ENCODE data around the gene EML2.

EML2 gene

DNA sequence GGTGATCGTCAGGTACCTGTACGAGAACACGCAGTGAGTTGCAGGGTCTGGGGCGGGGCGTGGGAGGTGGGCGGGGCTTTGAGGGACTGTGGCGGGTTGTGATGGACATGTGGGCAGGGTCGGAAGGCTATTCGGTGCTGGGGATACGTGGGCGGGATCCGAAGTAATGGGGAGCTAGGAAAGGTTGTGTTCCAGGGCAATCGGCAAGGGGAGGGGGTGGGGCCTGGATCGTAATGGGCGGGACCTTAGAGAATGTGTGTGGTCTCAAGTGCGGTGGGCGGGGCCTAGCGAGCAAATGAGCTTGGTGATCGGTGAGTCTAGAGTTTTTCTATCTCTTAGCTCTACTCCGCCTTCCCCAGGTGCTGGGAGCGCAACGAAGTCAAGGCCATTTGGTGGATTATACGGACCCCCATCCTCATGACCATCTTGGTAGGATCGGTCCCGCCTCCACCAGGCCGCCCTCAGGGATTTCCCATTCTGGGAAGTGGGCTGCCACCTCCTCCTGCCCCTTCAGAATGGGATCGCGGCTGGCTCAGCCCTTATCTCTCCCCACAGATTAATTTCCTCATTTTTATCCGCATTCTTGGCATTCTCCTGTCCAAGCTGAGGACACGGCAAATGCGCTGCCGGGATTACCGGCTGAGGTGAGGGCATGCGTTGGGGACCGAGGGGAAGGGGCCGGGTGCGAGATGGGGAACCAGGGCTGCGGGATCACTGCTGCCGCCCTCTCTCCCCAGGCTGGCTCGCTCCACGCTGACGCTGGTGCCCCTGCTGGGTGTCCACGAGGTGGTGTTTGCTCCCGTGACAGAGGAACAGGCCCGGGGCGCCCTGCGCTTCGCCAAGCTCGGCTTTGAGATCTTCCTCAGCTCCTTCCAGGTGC, 38.4 kb upstream of the EML2 start:
- Histone ChIP-seq H3K4me3 (ENCODE audit: low read length) (peak overlapping the region; percentile 70), H3K27me3 (ENCODE audit: control insufficient read depth, low read length) (no peaks in the 10 kb centered on the region), H4K20me1 (ENCODE audit: control insufficient read depth, insufficient read depth, low read depth, low read length) (no peaks in the 10 kb centered on the region), H3K27ac (ENCODE audit: low read depth, low read length) (no peak overlapping the region), H3K79me2 (ENCODE audit: control insufficient read depth, low read length) (no peaks in the 10 kb centered on the region), H3K4me2 (ENCODE audit: low read length) (peak overlapping the region; percentile 84), H3F3A (ENCODE audit: control insufficient read depth, insufficient read depth) (peaks cover 6% of the 10 kb centered on the region; the same call in 1 of the 2 replicates), H3K9me2 (replicated peaks; ENCODE audit: control insufficient read depth, low read length) (no peaks in the 10 kb centered on the region), H3K4me1 (ENCODE audit: control insufficient read depth, low read length) (peaks cover 27% of the 10 kb centered on the region), H3K36me3 (ENCODE audit: control insufficient read depth, low read length) (no peaks in the 10 kb centered on the region), H3K9me3 (ENCODE audit: control insufficient read depth, insufficient read depth, low read length) (no peaks in the 10 kb centered on the region)
- no peak for TF ChIP-seq EZH2phosphoT487 (IDR thresholded peaks at IDR 0.05; ENCODE audit: borderline replicate concordance, low read length)
- TF ChIP-seq, protein P1, sequence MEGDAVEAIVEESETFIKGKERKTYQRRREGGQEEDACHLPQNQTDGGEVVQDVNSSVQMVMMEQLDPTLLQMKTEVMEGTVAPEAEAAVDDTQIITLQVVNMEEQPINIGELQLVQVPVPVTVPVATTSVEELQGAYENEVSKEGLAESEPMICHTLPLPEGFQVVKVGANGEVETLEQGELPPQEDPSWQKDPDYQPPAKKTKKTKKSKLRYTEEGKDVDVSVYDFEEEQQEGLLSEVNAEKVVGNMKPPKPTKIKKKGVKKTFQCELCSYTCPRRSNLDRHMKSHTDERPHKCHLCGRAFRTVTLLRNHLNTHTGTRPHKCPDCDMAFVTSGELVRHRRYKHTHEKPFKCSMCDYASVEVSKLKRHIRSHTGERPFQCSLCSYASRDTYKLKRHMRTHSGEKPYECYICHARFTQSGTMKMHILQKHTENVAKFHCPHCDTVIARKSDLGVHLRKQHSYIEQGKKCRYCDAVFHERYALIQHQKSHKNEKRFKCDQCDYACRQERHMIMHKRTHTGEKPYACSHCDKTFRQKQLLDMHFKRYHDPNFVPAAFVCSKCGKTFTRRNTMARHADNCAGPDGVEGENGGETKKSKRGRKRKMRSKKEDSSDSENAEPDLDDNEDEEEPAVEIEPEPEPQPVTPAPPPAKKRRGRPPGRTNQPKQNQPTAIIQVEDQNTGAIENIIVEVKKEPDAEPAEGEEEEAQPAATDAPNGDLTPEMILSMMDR (IDR thresholded peaks at IDR 0.05; ENCODE audit: low read depth, low read length, poor library complexity, severe bottlenecking): no peak

- Histone ChIP-seq H3K27ac (ENCODE audit: low read depth, low read length) (no peak overlapping the region), H3K9me3 (ENCODE audit: control insufficient read depth, insufficient read depth, low read length) (no peaks in the 10 kb centered on the region), H3K4me3 (ENCODE audit: low read length) (peak overlapping the region; percentile 70), H3K4me2 (ENCODE audit: low read length) (peak overlapping the region; percentile 84), H3K36me3 (ENCODE audit: control insufficient read depth, low read length) (no peaks in the 10 kb centered on the region), H3F3A (ENCODE audit: control insufficient read depth, insufficient read depth) (peaks cover 2% of the 10 kb centered on the region; the same call in 1 of the 2 replicates), H4K20me1 (ENCODE audit: control insufficient read depth, insufficient read depth, low read depth, low read length) (no peaks in the 10 kb centered on the region), H3K27me3 (ENCODE audit: control insufficient read depth, low read length) (no peaks in the 10 kb centered on the region), H3K4me1 (ENCODE audit: control insufficient read depth, low read length) (peaks cover 24% of the 10 kb centered on the region), H3K79me2 (ENCODE audit: control insufficient read depth, low read length) (no peaks in the 10 kb centered on the region), H3K9me2 (replicated peaks; ENCODE audit: control insufficient read depth, low read length) (no peaks in the 10 kb centered on the region)
- TF ChIP-seq, protein P1 (IDR thresholded peaks at IDR 0.05; ENCODE audit: low read depth, low read length, poor library complexity, severe bottlenecking): no peak
- no peak for TF ChIP-seq EZH2phosphoT487 (IDR thresholded peaks at IDR 0.05; ENCODE audit: borderline replicate concordance, low read length)
Measured at GRCh38 chr19:45676851-45677263, 37.7 kb upstream of the EML2 start.

DNA sequence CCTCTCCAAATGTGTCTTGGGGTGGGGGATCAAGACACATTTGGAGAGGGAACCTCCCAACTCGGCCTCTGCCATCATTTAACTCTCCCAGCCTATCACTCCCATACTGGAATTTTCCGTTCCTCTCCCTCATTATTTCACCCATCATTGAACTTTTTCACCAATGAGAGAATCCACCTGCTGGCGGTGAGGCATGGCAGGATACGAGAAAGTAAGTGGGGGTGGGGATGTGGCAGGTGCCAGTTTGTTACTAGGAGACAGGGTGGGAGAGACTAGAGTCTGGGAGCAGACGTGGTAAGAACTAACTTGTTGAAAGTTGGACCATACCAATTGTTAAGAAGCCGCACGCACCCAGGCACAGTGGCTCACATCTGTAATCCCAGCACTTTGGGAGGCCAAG, 35.7 kb upstream of the EML2 start:
- H3K27me3 ChIP-seq (ENCODE audit: control insufficient read depth, low read length): no peaks in the 10 kb centered on the region
- no peaks in the 10 kb centered on the region for H3K79me2 ChIP-seq (ENCODE audit: control insufficient read depth, low read length)
- no peak overlapping the region for H3K4me2 ChIP-seq (ENCODE audit: low read length)
- no peak overlapping the region for H3K27ac ChIP-seq (ENCODE audit: low read depth, low read length)
- TF ChIP-seq, protein P1 (IDR thresholded peaks at IDR 0.05; ENCODE audit: low read depth, low read length, poor library complexity, severe bottlenecking): no peak
- no peak for TF ChIP-seq EZH2phosphoT487 (IDR thresholded peaks at IDR 0.05; ENCODE audit: borderline replicate concordance, low read length)
- H3K36me3 ChIP-seq (ENCODE audit: control insufficient read depth, low read length): no peaks in the 10 kb centered on the region
- peaks cover 25% of the 10 kb centered on the region for H3K4me1 ChIP-seq (ENCODE audit: control insufficient read depth, low read length)
- H4K20me1 ChIP-seq (ENCODE audit: control insufficient read depth, insufficient read depth, low read depth, low read length): no peaks in the 10 kb centered on the region
- 0 out of 2 replicates have a peak, but pooled peaks cover 3% of the 10 kb centered on the region for H3F3A ChIP-seq (ENCODE audit: control insufficient read depth, insufficient read depth)
- no peaks in the 10 kb centered on the region for H3K9me2 ChIP-seq (replicated peaks; ENCODE audit: control insufficient read depth, low read length)
- H3K9me3 ChIP-seq (ENCODE audit: control insufficient read depth, insufficient read depth, low read length): no peaks in the 10 kb centered on the region
- no peak overlapping the region for H3K4me3 ChIP-seq (ENCODE audit: low read length)
